ENCODE results near the gene ACD. TPM values are rescaled to one million over a fixed set of nuclear protein-coding genes. Genes with fewer than 3 reads are reported as not detected.

The ACD gene
- polyA plus RNA-seq, 1 donor: 28.0 TPM

DNA sequence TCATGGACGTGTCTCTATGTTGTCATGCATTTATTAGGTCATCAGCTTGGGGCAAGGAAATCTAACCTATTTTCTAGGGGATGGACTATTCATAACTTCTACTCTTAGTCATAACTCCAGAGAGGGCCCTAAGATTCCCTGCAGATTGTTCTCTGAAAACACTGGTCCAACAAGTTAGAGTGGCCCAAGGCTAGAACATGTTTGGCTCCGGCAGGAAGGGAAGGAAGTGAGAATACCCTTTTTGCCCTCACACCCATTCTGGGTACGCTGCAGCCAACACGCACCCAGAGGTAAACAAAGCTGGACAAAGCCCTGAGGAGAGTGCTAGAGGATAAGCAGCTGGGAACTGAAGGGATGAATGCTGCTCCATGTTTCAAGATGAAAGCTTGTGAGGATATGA lies 16.5 kb upstream of the ACD start:
- DNase-seq: no peak
- Histone ChIP-seq H3K27me3 (ENCODE audit: control insufficient read depth, insufficient read depth, low read length) (peaks cover 2% of the 10 kb centered on the region), H3K4me1 (ENCODE audit: control insufficient read depth, insufficient read depth, low read length) (no peaks in the 10 kb centered on the region), H3K36me3 (ENCODE audit: control insufficient read depth, insufficient read depth, low read length) (no peaks in the 10 kb centered on the region), H3K27ac (ENCODE audit: low read length) (no peak overlapping the region), H3K9me3 (ENCODE audit: control insufficient read depth, low read depth, low read length) (no peaks in the 10 kb centered on the region), H3K4me3 (ENCODE audit: low read length) (no peak overlapping the region)
- WGBS (ENCODE audit: insufficient coverage, low lambda C conversion rate): no CpG with 5 or more reads among the region's 4 CpGs

GRCh38 chr16:67675999-67676398 lies 15.9 kb upstream of the ACD start:
- DNase-seq: no peak
- no CpG with 5 or more reads among the region's 7 CpGs for whole genome bisulfite sequencing (ENCODE audit: insufficient coverage, low lambda C conversion rate)
- Histone ChIP-seq H3K4me3 (ENCODE audit: low read length) (no peak overlapping the region), H3K4me1 (ENCODE audit: control insufficient read depth, insufficient read depth, low read length) (no peaks in the 10 kb centered on the region), H3K27me3 (ENCODE audit: control insufficient read depth, insufficient read depth, low read length) (peaks cover under 1% of the 10 kb centered on the region), H3K36me3 (ENCODE audit: control insufficient read depth, insufficient read depth, low read length) (no peaks in the 10 kb centered on the region), H3K9me3 (ENCODE audit: control insufficient read depth, low read depth, low read length) (no peaks in the 10 kb centered on the region), H3K27ac (ENCODE audit: low read length) (no peak overlapping the region)

DNA sequence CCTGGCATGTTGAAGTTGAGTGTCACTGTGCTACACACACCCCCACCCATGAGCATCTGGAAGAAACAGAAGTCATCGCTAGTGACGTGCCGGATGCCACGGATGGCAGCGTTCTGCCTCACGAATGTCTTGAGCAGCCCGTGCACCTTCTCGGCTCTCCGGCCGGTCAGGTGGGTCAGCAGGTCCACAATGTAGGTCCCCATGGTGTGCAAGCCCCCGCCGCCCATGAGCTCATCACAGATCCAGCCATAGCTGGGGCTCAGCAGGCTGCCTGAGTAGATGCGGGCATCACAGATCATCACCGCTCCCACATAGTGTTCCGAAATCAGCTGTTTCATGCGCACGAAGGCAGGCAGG lies 15.5 kb upstream of the ACD start:
- no peaks in the 10 kb centered on the region for H3K36me3 ChIP-seq (ENCODE audit: control insufficient read depth, insufficient read depth, low read length)
- no peak overlapping the region for H3K27ac ChIP-seq (ENCODE audit: low read length)
- H3K9me3 ChIP-seq (ENCODE audit: control insufficient read depth, low read depth, low read length): no peaks in the 10 kb centered on the region
- no CpG with 5 or more reads among the region's 17 CpGs for WGBS (ENCODE audit: insufficient coverage, low lambda C conversion rate)
- no peak for DNase-seq
- H3K27me3 ChIP-seq (ENCODE audit: control insufficient read depth, insufficient read depth, low read length): no peaks in the 10 kb centered on the region
- H3K4me1 ChIP-seq (ENCODE audit: control insufficient read depth, insufficient read depth, low read length): no peaks in the 10 kb centered on the region
- no peak overlapping the region for H3K4me3 ChIP-seq (ENCODE audit: low read length)

DNA sequence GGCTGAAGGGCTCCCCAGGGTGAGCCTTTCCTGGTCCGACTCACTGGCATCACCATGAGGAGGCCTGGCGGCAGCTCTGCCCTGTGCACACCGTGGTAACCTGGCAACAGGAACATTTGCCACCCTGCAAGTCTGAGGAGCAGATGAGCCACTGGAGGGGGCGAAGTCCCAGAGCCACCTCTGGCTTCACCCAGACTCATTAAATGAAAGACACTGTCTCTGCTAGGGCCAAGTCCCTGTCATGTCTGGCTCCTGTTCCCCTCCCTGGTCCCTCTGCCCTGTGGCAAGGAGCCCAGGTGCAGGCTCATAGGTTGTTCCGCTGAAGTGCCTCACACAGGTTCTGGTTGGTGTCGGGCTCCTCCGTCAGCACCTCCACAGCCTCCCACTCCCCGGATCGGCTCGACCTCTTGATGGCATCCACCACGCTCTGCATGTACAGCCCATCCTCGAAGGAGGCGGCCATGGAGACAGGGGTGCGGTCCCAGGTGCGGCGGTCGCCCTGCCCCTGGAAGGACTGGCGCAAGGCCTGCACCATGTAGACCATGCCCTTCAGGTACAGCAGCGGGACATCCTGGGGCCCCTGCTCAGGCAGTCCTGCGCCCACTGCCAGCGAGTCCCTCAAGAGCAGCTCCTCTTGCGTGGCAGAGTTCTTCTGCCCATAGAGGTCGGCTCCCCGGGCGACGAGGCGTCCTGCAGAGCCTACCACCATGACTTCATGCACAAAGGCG lies 15.0 kb upstream of the ACD start:
- Histone ChIP-seq H3K9me3 (ENCODE audit: control insufficient read depth, low read depth, low read length) (no peaks in the 10 kb centered on the region), H3K4me1 (ENCODE audit: control insufficient read depth, insufficient read depth, low read length) (no peaks in the 10 kb centered on the region), H3K4me3 (ENCODE audit: low read length) (no peak overlapping the region), H3K36me3 (ENCODE audit: control insufficient read depth, insufficient read depth, low read length) (no peaks in the 10 kb centered on the region), H3K27ac (ENCODE audit: low read length) (no peak overlapping the region), H3K27me3 (ENCODE audit: control insufficient read depth, insufficient read depth, low read length) (peaks cover under 1% of the 10 kb centered on the region)
- no peak for DNase-seq
- WGBS (ENCODE audit: insufficient coverage, low lambda C conversion rate): no CpG with 5 or more reads among the region's 28 CpGs

- Histone ChIP-seq H3K27ac (ENCODE audit: low read length) (no peak overlapping the region), H3K27me3 (ENCODE audit: control insufficient read depth, insufficient read depth, low read length) (peaks cover 6% of the 10 kb centered on the region), H3K36me3 (ENCODE audit: control insufficient read depth, insufficient read depth, low read length) (no peaks in the 10 kb centered on the region), H3K4me1 (ENCODE audit: control insufficient read depth, insufficient read depth, low read length) (no peaks in the 10 kb centered on the region), H3K9me3 (ENCODE audit: control insufficient read depth, low read depth, low read length) (no peaks in the 10 kb centered on the region), H3K4me3 (ENCODE audit: low read length) (no peak overlapping the region)
- 80% methylated on average over 1 of the region's 21 CpGs for WGBS (ENCODE audit: insufficient coverage, low lambda C conversion rate)
- no peak for DNase-seq
These were observed 13.9 kb upstream of the ACD start for GRCh38 chr16:67673712-67674580.

DNA sequence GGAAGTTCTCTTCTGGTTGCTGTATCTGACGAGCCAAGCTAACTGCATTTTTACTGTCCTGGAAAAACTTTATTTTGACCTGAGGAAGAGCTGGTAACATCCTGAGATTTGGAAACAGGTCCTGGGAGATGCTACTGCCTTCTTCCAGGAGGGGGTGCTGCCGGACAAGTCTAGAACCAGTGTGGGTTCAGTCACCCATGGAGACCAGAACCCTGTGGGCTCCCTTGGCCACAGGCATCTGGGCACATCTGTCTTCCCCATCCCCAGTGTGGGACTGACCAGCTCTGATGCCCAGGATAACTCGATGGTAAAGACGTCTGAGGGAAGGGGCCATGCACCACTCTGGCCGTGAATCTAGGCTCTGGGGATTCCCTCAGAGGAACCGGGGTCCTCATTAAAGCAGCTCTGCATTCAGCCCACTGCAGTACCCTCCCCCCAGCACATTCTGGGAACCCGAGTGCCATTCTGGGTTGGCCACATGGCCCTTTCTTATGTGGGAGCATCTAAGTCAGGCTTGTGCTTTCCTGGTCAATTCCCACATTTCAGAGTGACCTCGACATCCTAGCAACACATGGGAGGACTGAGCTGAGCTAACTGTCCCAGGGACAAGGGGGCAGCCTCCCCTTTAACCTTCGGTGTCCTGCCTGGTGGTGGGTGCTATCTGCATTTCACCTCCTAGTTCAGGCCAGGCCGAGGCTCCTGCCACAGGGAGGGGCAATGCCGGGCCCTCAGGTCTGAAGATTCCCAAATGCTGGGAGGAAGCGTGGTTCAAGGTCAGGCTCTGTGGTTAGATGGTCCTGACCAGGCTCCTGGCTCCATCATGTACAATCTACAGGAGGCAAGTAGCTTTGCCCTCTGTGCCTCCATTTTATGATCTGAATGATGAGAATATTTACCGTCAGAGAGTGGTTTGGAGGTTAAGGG lies 12.9 kb upstream of the ACD start:
- Histone ChIP-seq H3K4me3 (ENCODE audit: low read length) (no peak overlapping the region), H3K36me3 (ENCODE audit: control insufficient read depth, insufficient read depth, low read length) (no peaks in the 10 kb centered on the region), H3K4me1 (ENCODE audit: control insufficient read depth, insufficient read depth, low read length) (no peaks in the 10 kb centered on the region), H3K27me3 (ENCODE audit: control insufficient read depth, insufficient read depth, low read length) (peaks cover 8% of the 10 kb centered on the region), H3K27ac (ENCODE audit: low read length) (no peak overlapping the region), H3K9me3 (ENCODE audit: control insufficient read depth, low read depth, low read length) (no peaks in the 10 kb centered on the region)
- WGBS (ENCODE audit: insufficient coverage, low lambda C conversion rate): no CpG with 5 or more reads among the region's 13 CpGs
- no peak for DNase-seq

DNA sequence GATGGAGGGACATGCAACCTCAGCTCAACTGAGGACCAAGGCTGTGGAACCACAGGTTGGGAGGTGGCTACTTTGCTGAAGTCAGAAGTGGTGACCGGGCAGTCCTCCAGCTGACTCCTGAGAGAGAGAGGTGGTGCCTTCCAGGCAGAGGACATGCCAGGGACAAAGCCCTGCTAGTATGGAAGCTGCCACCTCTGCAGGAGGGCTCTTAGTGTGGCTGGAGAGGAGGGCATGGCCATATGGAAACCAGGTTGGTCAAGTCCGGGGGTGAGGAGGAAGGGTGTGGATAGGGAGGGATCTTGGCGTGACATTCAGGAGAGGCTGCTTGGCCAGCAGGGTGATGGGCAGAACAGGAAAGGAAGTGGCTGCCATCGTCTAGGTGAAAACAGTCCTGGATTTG lies 12.2 kb upstream of the ACD start:
- WGBS (ENCODE audit: insufficient coverage, low lambda C conversion rate): no CpG with 5 or more reads among the region's 4 CpGs
- Histone ChIP-seq H3K27ac (ENCODE audit: low read length) (no peak overlapping the region), H3K4me1 (ENCODE audit: control insufficient read depth, insufficient read depth, low read length) (peaks cover 5% of the 10 kb centered on the region), H3K36me3 (ENCODE audit: control insufficient read depth, insufficient read depth, low read length) (no peaks in the 10 kb centered on the region), H3K4me3 (ENCODE audit: low read length) (no peak overlapping the region), H3K9me3 (ENCODE audit: control insufficient read depth, low read depth, low read length) (no peaks in the 10 kb centered on the region), H3K27me3 (ENCODE audit: control insufficient read depth, insufficient read depth, low read length) (peaks cover 8% of the 10 kb centered on the region)
- no peak for DNase-seq

GRCh38 chr16:67669499-67670101 lies 9.5 kb upstream of the ACD start:
- Histone ChIP-seq H3K4me1 (ENCODE audit: control insufficient read depth, insufficient read depth, low read length) (peaks cover 13% of the 10 kb centered on the region), H3K27me3 (ENCODE audit: control insufficient read depth, insufficient read depth, low read length) (peaks cover 8% of the 10 kb centered on the region), H3K4me3 (ENCODE audit: low read length) (no peak overlapping the region), H3K9me3 (ENCODE audit: control insufficient read depth, low read depth, low read length) (no peaks in the 10 kb centered on the region), H3K36me3 (ENCODE audit: control insufficient read depth, insufficient read depth, low read length) (no peaks in the 10 kb centered on the region), H3K27ac (ENCODE audit: low read length) (no peak overlapping the region)
- DNase-seq: no peak
- no CpG with 5 or more reads among the region's 10 CpGs for WGBS (ENCODE audit: insufficient coverage, low lambda C conversion rate)

GRCh38 chr16:67668495-67669157 lies 8.6 kb upstream of the ACD start:
- no peak for DNase-seq

More at GRCh38 chr16:67668495-67669157, 8.6 kb upstream of the ACD start:
- no peak overlapping the region for H3K27ac ChIP-seq (ENCODE audit: low read length)
- H3K4me3 ChIP-seq (ENCODE audit: low read length): no peak overlapping the region
- no peaks in the 10 kb centered on the region for H3K9me3 ChIP-seq (ENCODE audit: control insufficient read depth, low read depth, low read length)
- H3K27me3 ChIP-seq (ENCODE audit: control insufficient read depth, insufficient read depth, low read length): peaks cover 8% of the 10 kb centered on the region
- H3K4me1 ChIP-seq (ENCODE audit: control insufficient read depth, insufficient read depth, low read length): peaks cover 13% of the 10 kb centered on the region
- no CpG with 5 or more reads among the region's 6 CpGs for WGBS (ENCODE audit: insufficient coverage, low lambda C conversion rate)
- H3K36me3 ChIP-seq (ENCODE audit: control insufficient read depth, insufficient read depth, low read length): no peaks in the 10 kb centered on the region
